Astrocyte (in vitro differentiated cells and primary cell): ENCODE data around the gene PCDHB10.

ENCODE experiments used
- CTCF ChIP-seq: IDR thresholded peaks from 2 replicates; pipeline ENCODE4 v1.5.1; 2011; ENCODE audit warnings: low read depth, mild to moderate bottlenecking, inconsistent platforms, low read length, moderate library complexity; ENCODE audit not compliant: insufficient read depth
- EZH2 ChIP-seq: IDR thresholded peaks from 2 replicates; pipeline ENCODE4 v1.6.1; 2012; ENCODE audit warnings: mild to moderate bottlenecking, low read length, inconsistent platforms; ENCODE audit not compliant: insufficient read depth

GRCh38 chr5:141155540-141156374, 36.4 kb upstream of the PCDHB10 start:
- no peak for TF ChIP-seq CTCF
- no peak for TF ChIP-seq EZH2
